Progenitor cell of endocrine pancreas (in vitro differentiated cells): ENCODE data around the gene ZFR2. TPM values are rescaled to one million over a fixed set of nuclear protein-coding genes. Genes with fewer than 3 reads are reported as not detected.
A peak's percentile ranks its signal among the peaks of the same experiment; 100 is the strongest.

ENCODE experiments used
- DNase-seq: peaks from one replicate; pipeline ENCODE4 v3.0.0; 2021; ENCODE audit warnings: low spot score; ENCODE audit not compliant: unreplicated experiment
- H3K27ac Mint-ChIP-seq: 2 replicates; pipeline ENCODE4 v1.8.0; 2021; ENCODE audit warnings: mild to moderate bottlenecking, moderate library complexity, mixed read lengths
- H3K27me3 Mint-ChIP-seq: 2 replicates; pipeline ENCODE4 v1.8.0; 2021; ENCODE audit warnings: mixed read lengths
- H3K36me3 Mint-ChIP-seq: 2 replicates; pipeline ENCODE4 v1.8.0; 2022; ENCODE audit warnings: mixed read lengths; ENCODE audit not compliant: insufficient read depth
- H3K4me1 Mint-ChIP-seq: 2 replicates; pipeline ENCODE4 v1.8.0; 2021; ENCODE audit warnings: low read depth, mixed read lengths
- H3K4me3 Mint-ChIP-seq: 2 replicates; pipeline ENCODE4 v1.8.0; 2021; ENCODE audit warnings: low read depth, mild to moderate bottlenecking, moderate library complexity, mixed read lengths
- H3K9me3 Mint-ChIP-seq: 2 replicates; pipeline ENCODE4 v1.8.0; 2021; ENCODE audit warnings: low read depth, mixed read lengths
- CTCF ChIP-seq: fragments of 200-600 bp; sonication (generic); IDR thresholded peaks from one replicate; pipeline ENCODE4 v1.5.0; 2021; ENCODE audit warnings: antibody characterized with exemption, mild to moderate bottlenecking; ENCODE audit not compliant: unreplicated experiment
- total RNA-seq: library from RNA; stranded (reverse); gene quantifications from 2 replicates; pipeline ENCODE4 v1.2.1, GENCODE V29; 2021

ZFR2 gene
- total RNA-seq, 1 donor from 2014 or later: 3.5 TPM

DNA sequence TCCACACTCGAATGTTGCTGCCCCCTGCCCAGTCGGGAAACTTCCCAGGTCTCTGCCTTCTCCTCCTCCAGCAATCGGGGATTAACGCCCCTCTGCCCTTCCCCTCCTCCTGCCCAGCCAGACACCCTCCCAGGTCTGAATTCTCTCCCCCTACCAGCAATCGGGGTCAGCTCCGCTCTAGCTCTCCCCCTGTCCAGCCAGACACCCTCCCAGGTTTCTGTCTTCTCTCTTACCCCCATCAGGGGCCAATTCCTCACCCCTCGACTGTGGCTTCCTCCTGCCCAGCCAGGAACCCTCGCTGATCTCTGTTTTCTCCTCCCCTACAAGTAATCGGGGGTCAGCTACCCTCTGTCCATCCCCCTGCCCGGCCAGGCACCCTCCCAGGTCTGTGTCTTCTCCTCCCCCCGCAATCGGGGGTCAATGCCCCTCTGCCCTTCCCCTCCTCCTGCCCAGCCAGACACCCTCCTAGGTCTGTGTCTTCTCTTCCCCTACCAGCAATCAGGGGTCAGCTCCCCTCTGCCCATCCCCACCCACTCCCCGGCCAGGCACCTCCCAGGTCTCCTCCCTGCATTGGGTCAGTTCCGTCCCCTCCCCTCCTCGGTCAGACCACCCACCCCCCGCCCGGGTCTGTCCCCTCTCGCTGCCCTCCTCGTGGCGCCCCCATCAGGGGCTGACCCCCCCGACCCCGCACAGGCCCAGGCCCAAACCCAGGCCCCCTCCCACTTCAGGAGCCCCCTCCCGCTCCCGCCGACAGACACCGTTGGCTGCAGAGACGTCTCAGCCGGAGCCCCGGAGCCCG lies 668 bp downstream of the ZFR2 start:
- H3K27me3 Mint-ChIP-seq: peaks cover 50% of the 10 kb centered on the region
- peak overlapping the region; percentile 35 for H3K27ac Mint-ChIP-seq
- DNase-seq: no peak
- H3K36me3 Mint-ChIP-seq: no peaks in the 10 kb centered on the region
- peak overlapping the region; percentile 55 for H3K4me3 Mint-ChIP-seq
- no peak for TF ChIP-seq CTCF
- H3K4me1 Mint-ChIP-seq: no peaks in the 10 kb centered on the region
- H3K9me3 Mint-ChIP-seq: peaks cover 5% of the 10 kb centered on the region

DNA sequence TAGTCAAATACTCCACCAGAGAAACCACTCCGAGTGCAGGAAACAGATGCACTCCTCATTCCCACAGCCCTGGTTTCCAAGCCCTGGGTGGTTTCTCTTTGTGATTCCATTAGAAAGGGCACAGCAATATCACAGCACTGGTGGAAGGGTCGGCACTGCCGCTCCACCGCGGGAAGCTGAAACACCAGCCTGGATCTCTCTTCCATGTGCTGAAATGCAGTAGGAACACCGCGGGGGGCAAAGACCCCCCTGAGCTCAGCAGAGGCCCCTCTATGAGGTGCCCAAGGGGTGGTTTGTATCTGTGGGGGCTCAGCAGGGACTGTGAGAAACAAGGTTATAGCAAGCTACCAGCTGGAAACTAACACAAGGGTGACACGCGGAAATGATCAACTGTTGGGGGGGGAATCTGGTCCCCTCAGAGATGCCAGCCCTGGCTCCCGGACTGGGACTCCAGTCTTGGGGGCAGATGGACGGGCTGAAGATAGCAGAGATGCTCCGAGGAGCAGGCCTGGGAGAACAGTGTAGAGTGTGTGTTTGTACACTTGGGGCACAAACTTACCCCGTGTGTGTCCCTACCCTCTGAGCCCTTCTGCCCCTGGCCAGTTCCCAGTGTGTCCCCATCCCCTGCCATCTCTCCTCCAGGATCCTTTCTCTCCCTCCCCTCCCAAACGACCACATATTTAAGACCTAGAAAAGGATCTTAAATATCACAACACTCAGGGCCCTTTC lies 1.8 kb downstream of the ZFR2 start:
- Mint-ChIP-seq H3K9me3 (peaks cover 5% of the 10 kb centered on the region), H3K36me3 (no peaks in the 10 kb centered on the region), H3K4me3 (peak overlapping the region; percentile 14), H3K27me3 (peaks cover 46% of the 10 kb centered on the region), H3K27ac (peak overlapping the region; percentile 62), H3K4me1 (no peaks in the 10 kb centered on the region)
- no peak for TF ChIP-seq CTCF
- no peak for DNase-seq

- H3K4me3 Mint-ChIP-seq: no peak overlapping the region
- H3K27ac Mint-ChIP-seq: no peak overlapping the region
- peaks cover 22% of the 10 kb centered on the region for H3K27me3 Mint-ChIP-seq
- DNase-seq: no peak
- no peaks in the 10 kb centered on the region for H3K36me3 Mint-ChIP-seq
- H3K4me1 Mint-ChIP-seq: no peaks in the 10 kb centered on the region
- H3K9me3 Mint-ChIP-seq: no peaks in the 10 kb centered on the region
- TF ChIP-seq CTCF: no peak
Measured at GRCh38 chr19:3863648-3864047, 5.2 kb downstream of the ZFR2 start.

DNA sequence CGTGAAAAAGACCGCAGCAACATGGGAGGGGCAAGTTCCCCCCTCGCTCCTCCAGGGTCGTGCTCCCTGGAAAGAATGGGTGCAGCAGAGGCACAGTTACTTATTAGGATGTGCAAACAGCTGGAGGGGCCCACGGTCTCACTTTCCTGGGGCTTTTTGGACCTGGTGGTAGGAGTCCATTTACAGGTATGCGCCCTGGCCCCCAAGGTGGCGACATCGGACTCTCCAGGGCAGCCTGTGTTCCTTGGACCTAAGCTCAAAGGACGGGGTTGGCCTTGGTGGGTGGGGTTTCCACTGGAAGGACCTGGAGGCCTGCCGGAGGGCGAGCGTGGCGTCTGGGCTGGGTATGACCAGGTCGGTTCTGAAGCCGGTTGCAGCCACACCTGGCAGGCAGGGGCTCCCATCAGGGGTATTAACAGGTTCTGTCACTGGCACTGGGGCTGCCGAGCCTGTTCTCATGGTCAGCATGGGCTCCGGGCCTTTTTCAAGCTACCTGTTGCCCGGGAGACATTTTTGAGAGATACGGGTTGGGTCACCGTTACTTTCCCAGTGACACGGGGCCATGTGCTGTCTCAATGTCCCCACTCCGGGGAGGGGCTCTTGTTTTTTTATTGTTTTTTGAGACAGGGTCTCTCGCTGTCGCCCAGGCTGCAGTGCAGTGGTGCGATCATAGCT lies 5.9 kb downstream of the ZFR2 start:
- Mint-ChIP-seq H3K36me3 (no peaks in the 10 kb centered on the region), H3K4me3 (no peak overlapping the region), H3K27me3 (peaks cover 18% of the 10 kb centered on the region), H3K9me3 (no peaks in the 10 kb centered on the region), H3K4me1 (no peaks in the 10 kb centered on the region), H3K27ac (no peak overlapping the region)
- TF ChIP-seq CTCF: no peak
- DNase-seq: no peak

- Mint-ChIP-seq H3K27me3 (no peaks in the 10 kb centered on the region), H3K4me1 (no peaks in the 10 kb centered on the region), H3K27ac (no peak overlapping the region), H3K36me3 (no peaks in the 10 kb centered on the region), H3K9me3 (no peaks in the 10 kb centered on the region), H3K4me3 (no peak overlapping the region)
- TF ChIP-seq CTCF: no peak
- DNase-seq: no peak
Measured at GRCh38 chr19:3860499-3860898, 8.3 kb downstream of the ZFR2 start.
